ENCODE data around the gene BTBD16.

The BTBD16 gene

GRCh38 chr10:122347170-122347841 is 76.2 kb downstream of the BTBD16 start:
- FAIRE-seq, result no peak

GRCh38 chr10:122348512-122348911 is 77.4 kb downstream of the BTBD16 start:
- FAIRE-seq, result no peak

- FAIRE-seq, result no peak
Observed at GRCh38 chr10:122348935-122349361, 77.9 kb downstream of the BTBD16 start.

GRCh38 chr10:122349758-122350369 is 78.8 kb downstream of the BTBD16 start:
- no peak for FAIRE-seq

- FAIRE-seq, result no peak
Observed at GRCh38 chr10:122350893-122351292, 79.8 kb downstream of the BTBD16 start.

- FAIRE-seq, result no peak
Observed at GRCh38 chr10:122352817-122353525, 81.9 kb downstream of the BTBD16 start.

- no peak for FAIRE-seq
Observed at GRCh38 chr10:122354383-122354782, 83.3 kb downstream of the BTBD16 start.

GRCh38 chr10:122357685-122358084 is 86.6 kb downstream of the BTBD16 start:
- FAIRE-seq, result no peak

GRCh38 chr10:122359621-122360020 is 88.5 kb downstream of the BTBD16 start:
- FAIRE-seq, result no peak

GRCh38 chr10:122361046-122361445 is 90.0 kb downstream of the BTBD16 start:
- FAIRE-seq, result no peak

- no peak for FAIRE-seq
Observed at GRCh38 chr10:122362031-122362592, 91.0 kb downstream of the BTBD16 start.

GRCh38 chr10:122362621-122363020 is 91.5 kb downstream of the BTBD16 start:
- FAIRE-seq, result no peak

GRCh38 chr10:122363311-122363710 is 92.2 kb downstream of the BTBD16 start:
- no peak for FAIRE-seq

GRCh38 chr10:122363722-122364463 is 92.8 kb downstream of the BTBD16 start:
- FAIRE-seq, result no peak

- no peak for FAIRE-seq
Observed at GRCh38 chr10:122368502-122369254, 97.6 kb downstream of the BTBD16 start.

GRCh38 chr10:122373108-122373507 is 102.0 kb downstream of the BTBD16 start:
- FAIRE-seq, result no peak

- FAIRE-seq, result no peak
Observed at GRCh38 chr10:122373721-122374120, 102.6 kb downstream of the BTBD16 start.

- FAIRE-seq, result no peak
Observed at GRCh38 chr10:122374237-122374858, 103.3 kb downstream of the BTBD16 start, which contains the start of gene PLEKHA1. Gene PLEKHA1 (plus strand): TSS chr10:122374708. CDS start chr10:122393201, 18,493 bp downstream.

- FAIRE-seq, result no peak
Observed at GRCh38 chr10:122374859-122375678, 104.0 kb downstream of the BTBD16 start.

- peak; percentile 31 for FAIRE-seq
Observed at GRCh38 chr10:122375679-122376160, 104.6 kb downstream of the BTBD16 start.
